GM21529 (cell line): ENCODE data around the gene SAPCD2.
A peak's percentile ranks its signal among the peaks of the same experiment; 100 is the strongest.

Source experiments
- ATAC-seq: cut with Tn5 transposase; IDR thresholded peaks from one replicate; pipeline ENCODE4 v1.9.1; 2021; ENCODE audit not compliant: unreplicated experiment

SAPCD2 gene

DNA sequence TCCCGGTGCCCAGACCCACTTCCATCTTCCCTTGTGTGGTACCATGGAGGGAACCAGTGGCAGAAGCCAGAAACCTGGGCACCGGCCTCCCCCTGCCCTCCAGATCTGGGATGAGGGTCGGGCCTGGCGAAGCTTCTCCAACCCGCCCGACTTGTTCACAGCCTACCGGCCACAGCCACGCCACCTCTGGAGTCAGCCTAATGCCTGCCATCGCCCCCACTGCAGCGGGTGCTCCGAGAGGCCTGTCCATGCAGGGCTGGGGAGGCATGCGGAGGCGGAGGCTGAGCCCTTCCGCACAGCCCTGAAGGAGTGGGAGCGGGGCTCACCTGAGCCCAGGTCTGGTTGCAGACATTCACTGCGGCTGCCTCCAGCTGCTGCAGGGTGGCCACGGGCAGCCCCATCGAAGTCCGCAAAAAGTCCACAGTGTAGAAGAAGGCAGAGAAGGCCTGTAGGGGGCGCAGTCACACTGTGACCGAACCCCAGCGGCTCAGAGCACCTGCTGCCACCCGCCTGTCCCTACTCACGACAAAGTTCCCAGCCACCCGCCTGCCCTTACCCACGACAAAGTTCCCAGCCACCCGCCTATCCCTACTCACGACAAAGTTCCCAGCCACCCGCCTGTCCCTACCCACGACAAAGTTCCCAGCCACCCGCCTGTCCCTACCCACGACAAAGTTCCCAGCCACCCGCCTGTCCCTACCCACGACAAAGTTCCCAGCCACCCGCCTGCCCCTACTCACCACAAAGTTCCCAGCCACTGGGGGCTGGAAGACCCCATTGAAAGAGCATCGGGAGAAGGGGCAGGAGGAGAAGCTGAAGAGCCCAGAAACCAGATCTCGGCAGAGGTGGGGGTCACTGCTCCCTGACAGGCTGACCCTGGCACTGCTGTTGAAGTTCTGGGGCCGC, 20.6 kb downstream of the SAPCD2 start:
- no peak for ATAC-seq

DNA sequence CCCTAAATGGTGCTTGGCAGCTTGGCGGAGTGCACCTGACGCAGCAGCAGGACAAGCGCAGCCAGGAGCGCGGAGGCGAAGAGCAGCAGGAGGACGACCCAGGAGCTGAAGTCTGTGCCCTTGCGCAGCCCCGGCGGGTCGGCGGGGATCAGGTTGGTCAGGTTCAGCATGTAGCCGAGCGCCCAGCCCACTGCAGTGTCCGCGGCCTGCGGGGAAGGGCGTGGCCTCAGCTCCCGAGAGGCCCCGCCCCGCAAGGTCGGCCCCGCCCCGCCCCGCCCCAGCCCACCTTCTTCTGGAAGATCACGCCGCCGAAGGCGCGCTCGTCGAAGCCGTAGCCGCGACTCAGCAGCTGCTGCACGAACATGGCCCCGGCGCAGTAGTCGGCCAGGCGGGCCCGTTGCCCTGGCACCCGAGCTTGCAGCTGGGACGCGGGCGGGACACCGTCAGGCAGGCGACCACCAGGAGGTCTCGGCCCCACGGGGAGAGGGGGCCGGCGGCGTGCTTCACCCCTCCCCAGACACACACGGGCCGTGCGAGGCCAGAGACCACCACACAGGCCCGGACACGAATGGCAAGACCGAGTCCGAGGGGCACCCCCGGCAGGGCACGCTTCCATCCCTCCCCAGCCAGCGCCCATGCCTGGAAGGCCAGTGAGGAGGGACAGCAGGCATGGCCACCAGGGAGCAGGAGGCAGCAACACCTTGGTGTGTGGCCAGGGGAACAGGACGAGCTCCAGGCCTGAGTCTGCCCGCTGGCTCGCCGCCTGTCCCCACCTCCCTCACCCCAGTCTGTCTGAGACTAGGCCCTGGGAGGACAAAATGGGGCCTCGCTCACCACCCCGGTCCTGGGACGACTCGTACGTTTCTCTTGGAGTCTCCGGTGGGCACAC, 21.5 kb downstream of the SAPCD2 start:
- ATAC-seq = no peak

DNA sequence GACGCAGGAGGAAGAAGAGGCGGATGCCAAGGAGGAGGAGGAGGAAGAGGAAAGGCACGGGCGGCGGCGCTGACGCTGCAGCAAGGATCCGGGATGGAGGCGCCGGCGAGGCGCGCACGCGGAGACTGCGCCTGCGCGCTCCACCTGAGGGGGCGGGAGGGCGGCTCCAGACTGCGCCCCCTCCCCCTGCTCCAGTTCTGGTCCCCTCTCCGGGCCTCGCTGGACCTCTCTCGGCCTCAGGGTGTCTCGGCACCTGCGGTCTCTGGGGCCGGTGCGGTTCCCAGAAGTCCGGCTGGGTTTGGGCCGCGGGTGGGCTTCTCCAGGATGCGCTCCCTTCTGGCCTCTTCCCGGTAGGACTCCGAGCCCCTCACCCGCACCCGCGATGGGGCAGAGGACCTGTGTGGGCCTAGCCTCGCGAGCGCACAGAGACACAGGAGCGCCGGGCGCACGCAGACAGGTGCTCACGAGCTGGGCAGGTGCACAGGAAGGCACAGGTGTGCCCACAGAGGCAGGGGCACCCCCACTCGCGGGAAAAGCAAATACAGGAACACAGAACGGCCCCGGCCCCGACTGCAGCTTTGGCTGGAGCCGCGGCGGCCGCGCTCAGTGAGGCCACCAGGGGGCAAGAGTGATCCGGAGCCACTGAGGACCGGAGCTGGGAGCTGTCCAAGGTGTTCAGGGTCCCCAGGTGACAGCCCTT, 24.1 kb downstream of the SAPCD2 start, which contains the start of gene NPDC1:
Gene NPDC1 (minus strand): TSS at position 90 of the 700 bp plus-strand sequence. CDS start 188 bp downstream, outside the sequence.
- peak; percentile 59 for ATAC-seq

DNA sequence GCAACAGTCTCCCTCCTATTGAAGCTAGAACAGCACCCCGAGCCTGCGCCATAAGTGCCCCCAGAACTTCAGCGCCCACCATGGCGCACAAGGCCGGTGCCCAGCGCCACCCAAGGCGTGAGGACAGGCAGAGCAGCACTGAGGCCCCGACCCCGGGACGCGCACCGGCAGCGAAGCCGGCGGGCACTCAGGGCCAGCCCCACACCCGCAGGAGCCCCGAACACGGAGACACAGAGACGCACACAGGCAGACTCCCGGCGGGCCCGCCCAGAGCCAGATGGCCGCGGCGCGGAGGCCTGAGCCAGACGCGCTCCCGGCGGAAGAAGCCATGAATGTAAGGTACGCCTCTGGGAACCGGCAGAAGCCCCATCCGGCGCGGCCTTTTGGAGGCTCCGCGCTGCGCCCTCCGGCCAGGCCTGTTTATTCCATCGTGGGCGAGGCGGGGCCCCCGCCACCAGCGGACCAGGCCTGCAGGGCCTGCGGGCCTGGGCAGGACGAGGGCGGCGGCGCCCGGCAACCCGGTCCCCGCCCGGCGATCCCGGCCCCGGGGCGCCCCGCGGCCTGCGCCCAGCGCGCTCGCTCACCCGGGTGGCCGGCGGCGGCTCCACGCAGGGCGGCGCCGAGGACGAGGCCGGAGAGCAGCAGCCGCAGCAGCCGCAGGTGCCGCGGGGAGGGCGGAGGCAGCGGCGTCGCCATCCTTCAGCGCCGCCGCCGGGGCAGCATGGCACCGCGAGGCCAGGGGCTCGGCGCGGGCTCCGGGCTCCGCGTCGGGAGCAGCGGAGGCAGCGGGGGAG, 24.9 kb downstream of the SAPCD2 start:
- ATAC-seq = no peak

DNA sequence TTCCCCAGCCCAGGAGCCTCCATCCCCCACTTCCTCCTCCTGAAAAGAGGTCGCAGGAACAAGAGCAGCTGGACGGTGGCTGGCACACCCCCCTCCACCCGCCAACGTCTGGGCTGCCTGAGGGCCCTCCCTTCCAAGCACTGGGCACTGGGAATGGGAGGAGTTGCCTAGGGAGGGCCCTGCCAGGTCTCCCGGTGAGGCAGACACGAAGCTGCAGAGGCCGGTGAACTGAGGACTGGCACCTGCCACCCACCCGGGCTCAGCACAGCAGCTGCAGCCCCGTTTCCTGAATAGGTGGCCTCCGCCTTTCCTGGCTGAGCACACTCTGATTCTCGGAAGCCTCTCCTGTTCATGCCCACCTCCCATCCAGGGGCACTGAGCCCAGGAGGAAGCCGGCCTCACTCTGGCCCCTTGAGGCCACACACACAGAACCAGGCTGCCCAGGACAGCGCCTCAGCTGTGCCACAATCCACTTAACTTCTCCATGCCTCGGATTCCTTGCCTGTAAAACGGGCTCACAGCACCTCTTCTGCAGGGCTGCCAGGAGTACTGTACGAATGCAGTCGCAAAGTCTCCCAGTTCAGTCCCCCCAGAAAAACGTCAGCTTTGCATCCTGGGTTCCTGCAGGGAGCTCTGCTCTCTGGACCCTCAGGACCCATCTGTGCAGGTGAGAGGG, 25.7 kb downstream of the SAPCD2 start:
- ATAC-seq = no peak

DNA sequence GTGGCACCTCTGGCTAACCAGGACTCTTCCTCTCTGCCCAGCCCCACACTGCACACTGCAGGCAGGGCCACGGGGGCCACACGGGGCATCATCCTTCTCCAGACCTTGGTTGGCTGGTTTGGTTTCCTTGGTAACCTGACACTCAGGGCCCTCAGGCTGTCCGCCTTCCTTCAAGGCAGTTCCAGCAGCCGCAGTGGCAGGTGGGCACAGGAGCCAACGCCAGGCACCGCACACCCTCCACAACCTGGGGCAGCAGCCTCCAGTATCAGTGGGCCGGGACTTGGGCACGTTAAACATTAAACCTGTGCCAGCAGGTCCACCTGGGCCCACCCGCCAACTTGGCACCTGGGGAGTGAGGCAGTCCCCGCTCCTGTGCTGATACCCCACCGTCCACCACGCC, 26.3 kb downstream of the SAPCD2 start:
- ATAC-seq = no peak

DNA sequence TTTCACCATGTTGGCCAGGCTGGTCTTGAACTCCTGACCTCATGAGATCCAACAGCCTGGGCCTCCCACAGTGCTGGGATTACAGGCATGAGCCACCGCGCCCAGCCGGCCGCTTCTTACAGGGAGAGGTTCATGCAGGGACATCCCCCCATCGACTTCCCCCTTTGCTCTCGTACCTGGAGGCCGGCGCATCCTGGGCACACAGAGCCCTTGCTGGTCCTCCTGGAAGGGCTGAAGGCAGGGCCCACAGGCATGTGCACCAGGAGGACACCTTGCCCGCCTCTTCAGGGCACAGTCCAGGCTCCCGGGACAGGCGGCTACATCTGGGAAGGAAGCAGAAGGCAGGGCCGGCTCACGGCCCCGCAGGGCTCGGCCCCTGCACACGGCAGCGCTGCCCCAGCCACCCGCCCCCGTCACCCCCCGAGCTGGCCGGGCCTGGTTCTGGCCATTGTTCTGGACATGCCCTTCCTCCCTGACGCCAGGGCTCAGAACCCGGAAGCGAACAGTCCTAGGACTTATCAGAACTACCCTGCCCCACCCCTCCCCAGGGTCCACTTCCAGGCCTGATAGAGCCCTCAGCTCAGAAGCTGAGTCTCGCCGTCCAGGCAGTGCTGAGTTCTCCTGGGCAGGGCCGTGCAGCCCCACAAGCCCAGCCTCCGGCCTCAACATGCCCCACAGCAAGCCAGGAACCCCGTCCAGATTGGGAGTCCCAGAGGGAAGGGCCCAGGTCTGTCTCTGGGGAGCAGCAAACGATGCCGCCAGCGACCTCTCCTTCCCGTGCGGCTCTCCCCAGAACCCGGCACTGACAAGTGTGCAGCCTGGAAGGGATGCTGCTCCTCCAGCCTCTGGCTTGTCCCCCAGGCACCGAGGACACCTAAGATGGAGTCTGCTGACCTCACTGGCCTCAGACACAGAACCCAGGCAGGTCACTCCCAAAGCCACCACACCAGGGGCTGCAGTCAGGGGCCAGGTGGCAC, 27.3 kb downstream of the SAPCD2 start:
- no peak for ATAC-seq

DNA sequence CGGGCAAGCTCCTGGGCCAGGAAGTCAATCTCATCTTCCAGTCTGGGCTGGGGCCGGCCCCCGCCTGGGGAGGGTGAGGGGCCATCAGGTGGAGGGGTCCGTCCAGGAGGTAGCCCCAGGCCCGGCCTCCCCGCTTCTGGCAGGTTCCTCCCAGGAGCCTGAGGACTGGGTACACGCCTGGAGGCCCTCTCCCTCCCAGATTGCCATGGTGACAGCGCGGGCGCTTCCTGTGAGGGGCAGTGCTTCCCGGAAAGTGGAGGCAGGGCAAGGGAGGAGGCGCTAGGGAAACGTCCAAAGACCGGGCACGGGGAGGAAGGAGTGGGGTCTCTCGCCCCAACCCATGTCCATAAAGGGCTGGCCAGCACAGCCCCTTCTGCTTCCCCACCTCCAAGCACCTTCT, 29.2 kb downstream of the SAPCD2 start:
- ATAC-seq = no peak

DNA sequence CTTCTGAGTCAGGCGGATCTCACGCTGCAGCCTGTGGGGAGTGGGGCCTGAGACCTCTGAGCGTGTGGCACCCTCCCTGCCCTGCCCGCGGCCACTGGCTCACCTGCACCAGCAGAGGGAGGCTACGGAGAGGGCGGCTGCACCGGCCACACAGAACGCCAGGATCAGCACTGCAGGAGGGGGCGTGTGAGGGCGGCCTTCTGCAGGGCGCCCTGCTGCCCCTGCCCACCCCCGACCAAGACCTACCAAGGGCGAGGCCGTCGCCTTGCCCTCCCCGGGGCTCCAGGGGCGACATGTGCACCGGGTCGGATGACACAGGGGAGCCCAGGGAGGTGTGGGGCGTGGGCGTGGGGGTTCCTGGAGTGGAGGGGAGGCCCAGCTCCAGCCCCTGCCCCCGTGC, 29.8 kb downstream of the SAPCD2 start:
- no peak for ATAC-seq

DNA sequence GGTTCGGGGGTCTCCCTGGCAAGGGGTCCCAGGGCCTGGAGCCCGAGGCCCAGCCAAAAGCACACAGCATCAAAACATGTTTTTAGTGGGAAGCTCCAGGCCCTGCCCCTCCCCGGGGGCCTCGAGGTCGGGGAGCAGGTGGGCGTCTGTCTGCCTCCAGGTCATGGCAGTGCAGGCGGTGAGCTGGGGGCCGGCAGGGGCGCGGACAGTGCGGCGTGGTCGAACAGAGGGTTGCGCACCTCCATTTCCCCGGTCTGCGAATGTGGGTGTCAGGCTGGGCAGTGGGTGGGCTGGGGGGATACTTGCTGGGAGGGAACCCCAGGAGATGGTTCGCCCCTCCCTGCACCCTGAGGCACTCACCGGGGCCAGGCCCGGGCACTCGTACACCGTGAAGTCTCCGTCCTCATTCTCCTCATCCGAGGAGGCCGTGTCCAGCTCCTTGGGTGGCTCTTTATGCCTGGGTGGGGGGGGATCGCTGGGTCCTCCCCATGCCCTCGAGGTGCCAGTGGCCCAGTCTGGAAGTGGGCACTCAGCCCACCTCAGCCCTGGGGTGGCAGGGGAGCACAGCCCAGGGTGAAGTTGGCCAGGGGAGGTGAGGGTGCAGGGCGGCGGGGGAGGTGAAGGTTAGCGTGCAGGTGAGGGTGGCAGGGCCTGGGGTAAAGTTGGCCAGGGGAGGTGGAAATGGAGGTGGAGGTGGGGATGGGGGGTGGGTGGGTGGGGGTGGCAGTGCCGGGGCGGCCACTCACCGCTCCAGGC, 30.6 kb downstream of the SAPCD2 start:
- ATAC-seq = no peak

DNA sequence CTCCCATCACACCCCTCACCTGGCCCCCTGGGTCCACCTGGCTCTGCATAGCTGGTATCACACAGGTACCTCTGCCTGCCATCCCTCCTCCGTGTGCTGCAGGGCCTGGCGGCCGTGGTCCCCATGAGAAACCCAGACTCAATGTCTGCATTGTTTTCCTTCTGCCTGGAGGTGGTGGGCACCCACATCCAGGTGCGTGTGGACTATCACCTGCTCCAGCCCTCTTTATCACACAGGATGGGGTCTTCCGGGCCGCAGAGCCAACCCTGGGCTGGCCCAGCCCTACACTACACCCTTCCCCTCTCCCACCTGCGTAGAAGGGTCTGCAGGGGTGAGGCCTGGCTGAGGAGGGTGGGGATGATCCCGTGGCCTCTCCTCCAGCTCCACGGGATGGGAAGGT, 31.4 kb downstream of the SAPCD2 start:
- no peak for ATAC-seq

DNA sequence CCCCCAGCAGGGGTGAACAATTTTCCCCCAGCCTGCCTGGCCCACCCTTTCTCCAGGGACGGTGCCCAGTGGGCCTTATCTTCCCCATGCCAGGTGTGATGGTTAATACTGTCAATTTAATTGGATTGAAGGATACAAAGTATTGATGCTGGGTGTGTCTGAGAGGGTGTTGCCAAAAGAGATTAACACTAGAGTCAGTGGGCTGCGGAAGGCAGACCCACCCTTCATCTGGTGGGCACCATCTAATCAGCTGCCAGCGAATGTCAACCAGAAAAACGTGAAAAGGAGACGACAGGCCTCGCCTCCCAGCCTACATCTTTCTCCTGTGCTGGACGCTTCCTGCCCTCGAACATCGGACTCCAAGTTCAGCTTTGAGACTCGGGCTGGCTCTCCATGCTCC, 32.9 kb downstream of the SAPCD2 start:
- ATAC-seq = no peak

DNA sequence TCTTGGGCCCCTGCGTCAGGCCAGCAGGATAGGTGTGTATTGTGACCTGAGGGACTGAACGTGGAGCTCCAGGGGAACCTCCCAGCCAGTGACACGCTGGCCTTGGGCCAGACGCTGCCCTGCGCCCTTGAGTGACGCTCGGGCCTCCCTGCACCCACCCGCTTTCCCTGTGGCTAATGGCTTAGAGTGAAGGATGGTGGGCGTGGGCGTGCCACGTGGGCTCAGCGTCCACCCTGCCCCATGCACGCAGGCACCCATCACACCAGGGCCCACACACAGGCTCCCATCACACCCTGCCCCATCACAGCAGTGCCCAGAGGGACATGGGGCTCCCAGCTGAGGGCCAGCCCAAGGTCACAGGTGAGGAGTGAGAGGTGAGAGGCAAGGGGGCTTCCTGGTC, 33.3 kb downstream of the SAPCD2 start:
- no peak for ATAC-seq

DNA sequence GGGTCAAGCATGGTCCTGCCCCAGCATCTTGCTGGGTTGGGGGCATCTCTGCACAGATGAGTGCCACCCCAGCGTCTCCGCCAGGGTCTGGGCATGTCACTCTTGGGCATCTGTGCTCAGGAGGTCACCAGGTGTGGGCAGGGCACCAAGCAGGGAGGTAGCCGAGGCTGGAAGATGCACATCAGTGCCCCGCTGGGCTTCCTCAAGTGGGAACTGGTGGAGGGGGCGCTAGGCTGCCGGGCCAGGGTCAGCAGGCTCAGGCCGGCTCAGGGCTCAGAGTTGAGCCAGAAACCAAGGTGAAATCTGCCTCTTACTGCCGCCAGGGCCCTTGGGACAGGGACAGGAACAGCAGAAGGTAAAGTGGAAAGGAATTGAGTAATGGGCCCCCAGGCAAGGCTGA, 34.4 kb downstream of the SAPCD2 start:
- ATAC-seq = no peak

DNA sequence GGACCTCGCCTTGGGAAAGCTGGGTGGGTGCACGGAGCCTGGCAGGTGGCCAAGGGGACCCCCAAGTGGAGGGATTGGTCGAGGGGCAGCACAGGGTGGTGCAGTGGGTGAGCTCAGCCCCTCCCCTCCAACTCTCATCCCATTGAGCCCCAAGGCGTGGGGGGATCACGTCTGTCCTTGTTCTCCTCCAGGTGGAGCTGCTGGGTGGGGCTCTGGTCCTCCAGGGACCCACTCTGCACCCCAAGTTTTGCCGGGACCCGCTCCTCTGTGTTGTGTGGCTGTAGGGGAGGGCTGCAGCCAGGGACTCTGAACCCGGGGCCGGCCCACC, 34.9 kb downstream of the SAPCD2 start:
- no peak for ATAC-seq

DNA sequence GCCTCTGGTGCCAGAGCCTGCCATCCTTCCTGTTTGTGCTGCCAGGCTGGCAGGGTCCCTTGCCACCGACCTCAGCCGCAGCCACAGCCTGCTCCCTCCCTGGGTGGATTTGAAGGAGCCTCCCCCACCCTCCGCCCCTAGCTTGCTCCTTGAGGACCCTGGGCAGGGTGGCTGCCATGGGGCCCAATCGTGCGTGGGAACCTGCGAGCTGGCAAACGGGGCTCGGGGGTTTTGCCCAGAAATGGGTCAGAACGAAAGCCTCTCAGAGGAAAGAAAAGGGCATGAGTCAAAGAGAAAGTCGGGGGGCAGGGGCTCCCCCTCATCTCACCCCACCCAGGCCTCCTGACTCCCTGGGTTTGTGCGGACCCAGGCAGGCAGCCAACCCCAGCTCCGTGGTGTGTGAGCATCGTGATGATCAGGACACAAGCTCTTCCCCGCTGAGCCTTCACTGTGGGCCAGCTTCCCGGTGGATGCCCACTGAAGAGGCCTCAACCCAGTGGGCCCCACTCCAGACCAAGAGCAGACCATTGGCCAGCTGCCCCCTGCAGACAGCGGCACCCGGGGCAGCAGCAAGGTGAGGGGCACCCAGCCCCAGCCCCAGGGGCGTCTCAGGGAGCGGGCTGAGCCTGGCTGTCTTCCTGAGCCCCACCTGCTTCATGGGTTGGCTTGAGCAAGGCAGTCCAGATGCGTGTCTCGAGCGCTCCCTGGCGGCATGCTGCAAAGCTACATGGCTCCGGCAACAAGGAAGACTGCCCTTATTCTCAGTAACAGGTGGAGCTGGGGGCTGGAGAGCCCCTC, 35.4 kb downstream of the SAPCD2 start:
- peak; percentile 61 for ATAC-seq

DNA sequence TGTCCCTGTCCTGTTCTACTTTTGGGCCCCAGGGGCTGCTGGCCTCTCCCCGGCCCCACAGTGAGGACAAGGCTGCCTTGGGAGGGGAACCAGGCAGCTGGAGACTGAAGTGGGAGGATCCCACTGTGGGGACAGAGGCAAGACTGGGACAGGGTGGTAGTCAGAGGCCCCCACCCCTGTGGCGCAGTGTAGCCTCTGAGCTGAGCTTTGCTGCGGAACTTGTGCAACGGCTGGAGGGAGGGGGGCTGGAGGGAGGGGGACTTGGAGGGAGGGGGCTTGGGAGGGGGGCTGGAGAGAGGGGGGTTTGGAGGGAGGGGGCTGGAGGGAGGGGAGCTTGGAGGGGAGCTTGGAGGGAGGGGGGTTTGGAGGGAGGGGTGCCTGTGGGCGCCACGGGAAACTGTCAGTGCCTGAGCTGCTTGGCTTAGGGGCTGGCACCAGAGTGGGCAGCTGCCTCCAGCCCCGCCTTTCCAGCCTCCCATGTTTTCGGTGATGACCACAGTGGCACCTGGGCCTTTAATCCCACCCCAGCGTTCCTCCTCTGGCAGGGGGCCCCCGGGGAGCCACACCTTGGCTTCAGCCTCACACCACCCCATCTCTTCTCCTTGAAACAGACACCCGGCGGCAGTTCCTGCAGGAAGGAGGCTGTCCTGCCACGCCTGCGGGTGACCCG, 36.2 kb downstream of the SAPCD2 start:
- ATAC-seq = no peak
